Stimulated activated CD4-positive, alpha-beta T cell treated with anti-CD3 and anti-CD28 coated beads, Interleukin-1b, Interleukin-23, amount 100 ng/mL, for 1 hour (primary cell): ENCODE results near the gene MLLT3.

Experiments used
- DNase-seq, 2 donors: peaks; one replicate each; pipeline ENCODE4 v3.0.0-alpha.2; 2020; ENCODE audit warnings: low read depth in 2 of 2

MLLT3 gene

GRCh38 chr9:20512106-20512505 lies 110.2 kb downstream of the MLLT3 start:
- no peak for DNase-seq

- DNase-seq = no peak
Observed at GRCh38 chr9:20511686-20512085, 110.6 kb downstream of the MLLT3 start.

- DNase-seq = no peak
Observed at GRCh38 chr9:20509466-20509865, 112.8 kb downstream of the MLLT3 start.

DNA sequence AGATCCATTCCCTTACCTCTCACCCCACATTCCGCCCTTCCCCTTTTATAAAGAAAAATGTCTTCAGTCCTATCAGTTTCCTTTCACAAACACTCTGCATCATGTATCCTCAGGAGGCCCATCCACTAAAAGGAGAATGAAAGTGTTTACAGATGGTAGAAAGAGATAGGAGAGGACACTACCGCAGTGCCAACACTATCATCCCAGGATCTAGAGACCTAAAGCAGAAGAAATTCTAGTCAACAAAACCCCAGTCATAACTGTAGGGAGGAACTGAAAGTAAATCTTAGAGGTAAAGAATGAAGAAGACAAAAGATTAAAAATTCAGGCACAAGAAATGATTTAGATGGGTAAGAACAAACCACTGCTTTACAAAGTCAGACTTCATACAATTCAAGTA lies 114.1 kb downstream of the MLLT3 start:
- no peak for DNase-seq

DNA sequence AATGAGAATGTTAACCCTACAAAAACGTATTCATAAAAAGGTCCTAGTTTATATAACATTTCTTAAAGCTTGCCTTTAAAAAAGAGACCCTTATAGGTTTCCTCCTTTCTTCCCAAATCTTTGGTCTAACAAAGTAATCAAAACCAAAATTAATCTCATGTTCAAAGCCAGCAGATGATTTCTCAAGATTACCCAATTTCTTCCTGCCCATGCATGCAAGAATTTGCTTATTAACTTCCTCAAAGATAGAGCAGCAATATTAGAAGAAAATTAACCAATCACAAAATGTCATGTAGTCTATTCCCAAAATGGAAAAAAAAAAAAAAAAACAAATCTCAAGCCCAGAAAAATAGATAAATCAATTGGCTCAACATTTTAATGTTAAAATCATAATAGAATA lies 114.9 kb downstream of the MLLT3 start:
- no peak for DNase-seq

DNA sequence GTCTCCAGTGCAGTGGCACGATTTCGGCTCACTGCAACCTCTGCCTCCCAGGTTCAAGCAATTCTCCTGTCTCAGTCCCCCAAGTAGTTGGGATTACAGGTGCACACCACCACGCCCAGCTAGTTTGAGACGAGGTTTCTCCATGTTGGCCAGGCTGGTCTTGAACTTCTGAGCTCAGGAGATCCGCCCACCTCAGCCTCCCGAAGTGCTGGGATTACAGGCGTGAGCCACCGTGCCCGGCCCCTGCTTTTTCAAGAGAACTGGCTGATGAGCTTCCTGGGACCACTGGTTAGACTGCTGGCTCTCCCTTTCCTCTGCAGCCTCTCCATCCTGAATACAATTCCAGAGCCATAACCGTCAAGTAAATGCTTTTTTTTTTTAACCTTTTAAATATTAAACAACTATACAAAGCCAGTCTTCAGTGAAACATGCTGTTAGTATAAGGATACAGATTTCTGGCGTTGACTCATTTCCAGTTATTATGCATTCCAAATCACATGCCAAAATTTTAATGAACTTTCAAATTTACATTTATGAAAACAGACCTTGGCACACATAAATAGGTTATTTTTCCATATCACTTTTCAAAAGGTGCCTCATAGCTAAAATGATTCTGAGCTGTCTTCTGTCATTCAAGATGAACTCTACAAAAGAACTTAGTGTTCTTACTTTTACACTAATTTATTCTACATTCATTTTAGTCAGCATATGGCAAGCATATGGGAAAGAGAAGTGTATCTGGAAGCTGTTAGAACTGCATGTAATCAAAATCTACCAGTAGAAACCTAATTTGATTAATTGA lies 116.0 kb downstream of the MLLT3 start:
- no peak for DNase-seq

- no peak for DNase-seq
Observed at GRCh38 chr9:20505574-20505973, 116.7 kb downstream of the MLLT3 start.

DNA sequence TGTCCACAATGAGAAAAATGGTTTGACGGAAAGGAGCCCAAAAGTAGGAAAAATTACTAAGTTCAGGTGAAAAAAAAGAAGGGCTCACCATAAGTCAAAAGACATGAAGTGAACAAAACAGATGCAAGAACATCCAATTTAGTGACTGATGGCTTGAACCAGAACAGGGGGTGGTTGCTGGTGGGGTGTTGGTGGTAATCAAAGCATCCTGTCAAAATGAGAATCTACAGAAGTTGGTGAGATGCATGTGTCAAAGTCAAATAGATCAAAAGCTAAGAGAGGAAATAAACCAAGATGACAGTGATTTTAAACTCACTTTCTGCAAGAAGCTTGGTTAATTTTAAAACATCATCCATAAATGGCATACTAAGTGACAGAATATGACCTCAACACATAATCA lies 117.4 kb downstream of the MLLT3 start:
- no peak for DNase-seq

DNA sequence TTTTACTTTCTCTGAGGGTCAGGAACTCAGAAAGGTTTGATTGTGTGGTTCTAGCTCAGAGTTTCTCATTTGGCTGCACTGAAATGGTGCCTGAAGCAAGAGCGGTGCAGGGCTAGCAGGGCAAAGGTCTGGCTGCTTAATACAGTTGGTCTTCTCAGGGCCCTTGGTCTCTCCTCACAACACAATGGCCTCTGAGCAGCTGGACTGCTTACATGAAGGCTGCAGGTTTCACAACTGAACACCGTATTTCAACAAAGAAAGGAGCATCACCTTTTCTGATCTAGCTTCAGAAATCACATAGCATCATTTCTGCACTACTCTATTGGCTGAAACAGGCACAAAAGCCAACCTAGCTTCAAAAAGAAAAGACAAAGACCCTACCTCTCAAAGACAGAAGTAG lies 122.2 kb downstream of the MLLT3 start:
- DNase-seq = no peak

- DNase-seq = no peak
Observed at GRCh38 chr9:20499013-20499412, 123.3 kb downstream of the MLLT3 start.

DNA sequence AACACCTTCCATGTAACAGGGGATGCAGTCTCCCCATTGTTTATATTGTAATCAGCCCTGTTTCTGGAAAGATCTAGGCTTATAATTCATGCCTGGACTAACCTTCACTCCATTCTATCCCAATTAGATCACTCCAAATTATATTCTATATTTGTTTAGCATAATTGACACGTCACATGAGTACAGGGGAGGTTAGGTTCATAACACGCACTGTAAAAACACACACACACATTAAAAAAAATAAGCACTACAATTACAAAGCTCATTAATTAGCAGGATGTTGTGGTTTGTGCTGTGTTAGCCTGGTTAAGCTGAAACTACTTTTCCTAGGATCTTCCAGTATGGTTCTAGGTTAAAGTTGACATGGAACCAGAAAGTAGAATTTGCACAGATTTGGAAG lies 126.0 kb downstream of the MLLT3 start:
- no peak for DNase-seq

DNA sequence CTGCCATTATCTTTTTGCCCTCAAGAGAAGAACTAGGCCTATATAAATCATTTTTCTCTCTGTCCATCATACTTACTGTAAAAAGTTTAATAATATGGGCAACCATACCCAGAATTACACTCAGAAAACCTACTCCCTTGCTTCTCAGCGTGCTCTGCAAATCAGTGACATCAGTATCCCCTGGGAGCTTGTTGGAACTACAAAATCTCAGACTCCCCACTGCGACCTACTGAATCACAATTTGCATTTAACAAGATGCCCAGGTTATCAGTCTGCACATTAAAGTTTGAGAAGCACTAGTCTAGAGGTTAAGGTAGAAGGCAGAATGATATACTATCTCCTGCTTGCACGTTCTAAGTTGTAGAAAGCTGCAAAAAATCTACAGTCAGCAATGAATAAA lies 127.2 kb downstream of the MLLT3 start:
- DNase-seq = no peak

- no peak for DNase-seq
Observed at GRCh38 chr9:20494035-20494434, 128.3 kb downstream of the MLLT3 start.

GRCh38 chr9:20492772-20493171 lies 129.5 kb downstream of the MLLT3 start:
- no peak for DNase-seq

DNA sequence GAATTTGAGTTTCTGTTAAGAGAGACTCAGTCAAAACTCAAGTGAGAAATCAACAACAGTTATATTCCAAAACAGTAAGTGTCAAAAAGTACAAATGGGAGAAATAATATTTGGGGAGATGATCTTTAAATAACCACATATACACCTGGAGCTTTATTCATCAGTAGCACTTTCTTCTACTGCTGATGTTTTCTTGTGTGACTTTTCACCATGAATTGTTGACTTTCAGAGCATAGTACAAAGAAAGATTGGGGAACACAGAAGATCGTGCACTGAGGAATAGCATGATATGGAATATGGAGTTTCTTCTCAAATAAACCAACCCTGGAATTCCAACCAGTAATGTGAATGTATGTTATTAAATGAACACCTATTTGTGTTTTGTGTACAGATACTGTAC lies 130.7 kb downstream of the MLLT3 start:
- DNase-seq = no peak

DNA sequence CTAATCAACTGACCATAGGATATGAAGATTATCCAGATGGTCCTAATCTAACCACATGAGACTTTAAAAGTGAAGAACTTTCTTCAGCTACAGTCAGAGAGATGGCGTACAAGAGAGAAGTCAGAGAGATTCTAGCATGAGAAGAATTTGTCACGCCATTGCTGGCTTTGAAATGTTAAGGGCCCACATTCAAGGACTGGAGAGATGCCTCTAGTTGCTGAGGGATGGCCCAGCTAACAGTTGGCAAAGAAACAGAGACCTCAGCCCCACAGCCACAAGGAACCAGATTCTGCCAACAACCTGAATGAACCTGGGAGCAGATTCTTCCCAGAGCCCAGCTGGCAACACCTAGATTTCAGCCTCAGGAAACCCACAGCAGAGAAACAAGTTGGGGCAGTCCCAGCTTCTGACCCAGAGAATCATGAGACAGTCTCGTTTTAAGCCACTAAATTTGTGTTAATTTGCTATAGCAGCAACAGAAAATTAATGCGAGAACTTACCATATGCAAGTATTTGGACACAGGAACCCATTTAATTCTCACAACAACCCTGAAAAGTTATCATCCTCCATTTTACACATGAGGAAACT lies 132.0 kb downstream of the MLLT3 start:
- no peak for DNase-seq

- DNase-seq = no peak
Observed at GRCh38 chr9:20488691-20489090, 133.6 kb downstream of the MLLT3 start.

DNA sequence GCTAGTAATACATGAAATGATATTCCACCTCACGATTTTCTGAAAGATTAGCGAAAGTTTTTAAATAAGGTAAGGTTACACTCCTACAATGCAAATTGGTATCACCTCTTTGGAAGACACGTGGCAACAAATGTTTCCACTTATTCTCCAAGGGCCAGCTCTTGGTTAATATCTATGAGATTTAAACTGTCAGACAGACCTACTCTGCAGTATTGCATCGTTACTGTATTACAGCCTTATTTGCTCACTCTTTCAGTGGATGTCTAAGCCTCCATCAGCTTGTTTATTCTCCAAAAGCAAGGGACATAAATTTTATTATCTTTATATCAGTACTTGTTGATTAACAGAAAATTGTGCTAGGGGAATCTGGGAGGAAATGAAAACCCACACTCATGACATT lies 135.7 kb downstream of the MLLT3 start:
- DNase-seq = no peak

- no peak for DNase-seq
Observed at GRCh38 chr9:20481437-20481836, 140.9 kb downstream of the MLLT3 start.

DNA sequence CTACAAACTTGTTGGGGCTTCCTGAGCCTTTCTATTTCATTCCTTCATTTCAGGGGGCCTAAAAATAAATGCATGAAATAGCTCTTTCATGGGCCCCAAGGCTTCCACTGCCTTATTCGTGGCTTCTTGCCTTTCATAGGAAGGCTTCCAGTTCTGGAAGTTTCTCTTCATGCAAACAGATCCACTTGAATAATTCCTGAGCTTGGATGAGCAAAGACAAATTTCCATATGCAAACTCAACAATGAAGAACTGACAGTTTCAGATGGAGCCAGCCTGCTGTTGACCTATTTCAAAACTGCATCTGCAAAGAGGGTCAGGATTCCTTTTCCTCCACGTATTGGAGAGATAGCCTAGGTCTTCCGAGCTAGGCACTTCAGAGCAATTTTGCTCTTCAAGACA lies 142.1 kb downstream of the MLLT3 start:
- DNase-seq = no peak

DNA sequence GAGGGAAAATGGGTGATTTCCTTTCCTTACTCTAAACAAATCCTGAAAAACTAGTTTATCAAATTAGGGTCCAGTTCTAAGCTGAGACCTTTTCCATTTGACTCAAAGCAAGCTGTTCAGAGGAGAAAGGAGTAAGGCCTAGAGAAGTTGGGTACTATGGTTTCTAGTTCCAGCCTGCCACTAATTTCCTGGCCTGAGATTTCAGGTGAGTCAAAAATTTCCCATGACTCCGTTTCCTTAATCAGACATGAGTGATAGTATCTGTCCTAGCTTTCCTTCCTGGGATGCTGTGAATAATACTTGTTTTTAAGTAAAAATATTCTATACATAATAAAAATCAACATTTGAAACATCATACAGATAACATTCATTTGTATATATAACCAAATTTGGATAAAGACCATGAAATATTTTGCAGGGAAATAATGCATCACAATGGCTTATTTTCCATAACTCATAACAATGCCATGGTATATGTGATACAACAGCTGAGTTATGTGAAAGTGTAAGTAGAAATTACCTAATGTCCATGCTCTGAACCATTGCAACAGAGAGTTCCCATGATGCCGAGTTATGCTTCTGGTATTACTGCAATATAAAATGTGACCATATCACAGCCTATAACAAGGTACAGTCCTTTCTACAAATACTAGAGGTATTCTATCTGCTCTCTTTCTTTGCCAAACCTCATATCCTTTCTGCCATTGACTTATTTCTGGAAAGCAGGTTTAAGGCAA lies 142.7 kb downstream of the MLLT3 start:
- no peak for DNase-seq

GRCh38 chr9:20478786-20479185 lies 143.5 kb downstream of the MLLT3 start:
- no peak for DNase-seq
